Measurements from ENCODE around the gene SMIM43.

GRCh38 chr4:121776610-121777401 lies 11.8 kb upstream of the SMIM43 start:
- TF ChIP-seq CEBPB (IDR thresholded peaks at IDR 0.05; ENCODE audit: low read depth): no peak
- no peak for TF ChIP-seq TCF7L2 (IDR thresholded peaks at IDR 0.05; ENCODE audit: borderline replicate concordance, extremely low read depth, insufficient read depth, insufficient read length)
- TF ChIP-seq CTCF (IDR thresholded peaks at IDR 0.05 in 2 of 3, conservative IDR thresholded peaks at IDR 0.05 in 1 of 3; ENCODE audit: borderline replicate concordance in 1 of 3, insufficient read depth in 1 of 3, low read depth in 2 of 3, low read length in 2 of 3): no peak
- no peak for TF ChIP-seq ZFX (IDR thresholded peaks at IDR 0.05)
- no peak for TF ChIP-seq POLR2A (IDR thresholded peaks at IDR 0.05; ENCODE audit: borderline replicate concordance, extremely low read depth, insufficient read depth, insufficient read length)
- TF ChIP-seq ATF3 (IDR thresholded peaks at IDR 0.05): no peak
- no peak for TF ChIP-seq POLR2AphosphoS5 (IDR thresholded peaks at IDR 0.05; ENCODE audit: low read depth, low read length)
- no peak for TF ChIP-seq EGR1 (IDR thresholded peaks at IDR 0.05; ENCODE audit: low read depth)
- no peak for TF ChIP-seq SRF (IDR thresholded peaks at IDR 0.05; ENCODE audit: low read depth)
- TF ChIP-seq SIN3A (IDR thresholded peaks at IDR 0.05; ENCODE audit: low read depth): no peak
